Measurements from ENCODE around the gene SELL.
"Not testable (repeated sequence)": the region's sequence is repeated elsewhere in the genome, so short reads cannot be mapped to it uniquely, and the experiment has no call there.

Gene SELL

DNA sequence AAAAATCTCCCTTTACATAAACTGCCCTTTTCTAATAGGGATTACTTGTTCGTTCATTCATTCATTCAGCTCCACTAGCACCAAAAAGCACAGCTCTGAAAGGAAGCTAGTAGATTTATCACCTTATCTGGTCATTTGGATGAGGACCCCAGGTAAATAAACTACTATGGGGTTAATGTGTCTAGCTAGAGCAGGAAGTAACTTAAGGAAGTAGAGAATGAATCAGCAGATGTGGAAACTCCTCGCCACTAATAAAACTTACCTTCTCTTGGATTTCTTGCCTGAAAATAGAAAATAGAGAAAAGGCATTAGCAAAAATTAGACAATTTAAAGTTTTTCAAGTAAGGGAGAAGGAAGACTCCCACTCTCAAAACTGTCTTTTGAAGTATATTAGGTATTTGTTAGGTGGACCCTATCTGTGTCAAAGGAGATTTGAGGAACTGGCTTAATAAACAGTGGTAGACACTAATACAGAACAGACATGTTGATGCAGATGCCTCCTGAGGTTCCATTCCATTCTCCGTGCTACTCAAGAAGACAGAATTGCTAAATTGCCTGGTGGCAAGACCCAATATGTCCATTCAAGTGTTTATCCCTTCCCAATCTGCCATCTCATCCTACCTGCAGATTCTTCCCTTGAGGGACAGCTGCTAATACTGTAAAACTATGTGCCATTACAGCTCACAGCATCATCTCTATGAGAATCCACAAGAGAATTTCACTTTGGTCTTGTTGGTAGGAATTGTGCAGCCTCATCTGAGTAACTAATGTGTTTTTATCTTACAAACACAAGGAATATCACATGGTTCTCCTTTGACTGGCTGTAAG lies 14.9 kb downstream of the SELL start:
- TF ChIP-seq, protein P1, sequence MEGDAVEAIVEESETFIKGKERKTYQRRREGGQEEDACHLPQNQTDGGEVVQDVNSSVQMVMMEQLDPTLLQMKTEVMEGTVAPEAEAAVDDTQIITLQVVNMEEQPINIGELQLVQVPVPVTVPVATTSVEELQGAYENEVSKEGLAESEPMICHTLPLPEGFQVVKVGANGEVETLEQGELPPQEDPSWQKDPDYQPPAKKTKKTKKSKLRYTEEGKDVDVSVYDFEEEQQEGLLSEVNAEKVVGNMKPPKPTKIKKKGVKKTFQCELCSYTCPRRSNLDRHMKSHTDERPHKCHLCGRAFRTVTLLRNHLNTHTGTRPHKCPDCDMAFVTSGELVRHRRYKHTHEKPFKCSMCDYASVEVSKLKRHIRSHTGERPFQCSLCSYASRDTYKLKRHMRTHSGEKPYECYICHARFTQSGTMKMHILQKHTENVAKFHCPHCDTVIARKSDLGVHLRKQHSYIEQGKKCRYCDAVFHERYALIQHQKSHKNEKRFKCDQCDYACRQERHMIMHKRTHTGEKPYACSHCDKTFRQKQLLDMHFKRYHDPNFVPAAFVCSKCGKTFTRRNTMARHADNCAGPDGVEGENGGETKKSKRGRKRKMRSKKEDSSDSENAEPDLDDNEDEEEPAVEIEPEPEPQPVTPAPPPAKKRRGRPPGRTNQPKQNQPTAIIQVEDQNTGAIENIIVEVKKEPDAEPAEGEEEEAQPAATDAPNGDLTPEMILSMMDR (conservative IDR thresholded peaks at IDR 0.05; ENCODE audit: low read depth, low read length) = no peak
- no peak overlapping the region for H3K4me3 ChIP-seq (ENCODE audit: low read depth, low read length)
- no peak for DNase-seq (ENCODE audit: low read depth)

DNA sequence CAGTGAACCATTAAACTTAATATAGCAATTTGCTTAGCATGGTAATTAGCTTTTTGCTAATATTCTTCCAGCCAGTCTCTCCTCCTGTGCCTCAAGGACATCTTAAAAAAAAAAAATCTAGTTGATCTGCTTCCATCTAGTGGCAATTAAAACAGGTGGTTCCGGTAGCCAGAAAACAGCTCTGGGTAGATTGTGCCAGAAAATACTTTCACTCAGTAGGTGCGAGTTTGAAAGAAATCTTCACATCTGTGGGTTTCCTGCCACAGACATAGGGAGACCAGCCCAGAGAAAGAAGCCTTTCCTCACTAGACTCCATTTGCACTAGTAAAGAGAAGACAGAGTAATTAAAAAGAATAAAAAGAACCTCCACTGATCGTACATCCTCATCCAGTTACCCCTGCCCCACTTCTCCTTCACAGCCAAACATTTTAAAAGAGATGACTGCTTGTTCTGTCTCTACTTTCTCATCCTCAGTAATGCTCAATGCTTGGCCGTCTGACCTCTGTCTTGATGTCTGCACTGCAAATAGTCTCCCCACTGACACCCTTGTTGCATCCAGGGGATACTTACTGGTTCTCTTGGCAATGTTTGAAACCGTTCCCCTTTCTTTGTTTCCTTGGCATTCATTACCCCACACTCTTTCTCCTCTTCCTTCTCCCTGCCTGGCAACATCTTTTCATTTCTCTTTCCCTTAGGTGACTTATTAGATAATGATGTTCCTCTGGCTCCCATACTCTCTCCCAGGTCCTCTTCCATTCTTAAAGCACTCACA lies 16.9 kb downstream of the SELL start:
- H3K4me3 ChIP-seq (ENCODE audit: low read depth, low read length) = no peak overlapping the region
- DNase-seq (ENCODE audit: low read depth) = no peak
- TF ChIP-seq, protein P1 (conservative IDR thresholded peaks at IDR 0.05; ENCODE audit: low read depth, low read length) = no peak

DNA sequence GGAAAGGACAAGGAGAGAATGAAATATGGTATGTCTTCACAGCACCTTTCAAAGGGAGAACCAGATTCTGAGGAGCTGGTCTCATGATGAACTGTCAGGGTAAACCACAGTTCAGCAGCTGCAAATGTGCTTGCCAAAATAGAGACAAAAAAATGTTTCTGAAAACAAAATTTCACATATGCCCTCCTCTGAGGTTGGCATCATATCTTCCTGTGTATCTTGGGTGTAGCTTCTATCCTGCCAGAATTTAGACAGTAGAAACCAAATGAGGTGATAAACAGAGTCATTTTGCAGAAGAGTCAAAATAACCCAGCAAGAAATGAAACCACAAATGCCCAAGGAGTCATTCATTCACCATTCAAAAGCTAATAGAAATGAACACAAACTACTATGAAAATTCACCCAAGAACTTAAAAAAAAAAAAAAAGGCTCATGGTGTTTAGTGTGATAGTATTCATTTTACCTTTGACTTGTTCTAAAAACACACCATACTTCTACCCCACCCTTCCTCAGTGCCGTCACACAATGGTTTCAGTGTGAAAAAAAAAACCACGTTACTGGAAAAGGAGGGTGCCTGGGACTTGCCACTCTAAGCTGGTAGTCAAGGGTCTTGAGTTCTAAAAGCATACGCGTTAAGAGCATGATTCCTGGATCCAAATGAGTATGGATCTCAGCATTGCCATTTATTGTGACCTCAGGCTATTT lies 18.5 kb downstream of the SELL start:
- DNase-seq (ENCODE audit: low read depth) = no peak
- H3K4me3 ChIP-seq (ENCODE audit: low read depth, low read length) = no peak overlapping the region
- TF ChIP-seq, protein P1 (conservative IDR thresholded peaks at IDR 0.05; ENCODE audit: low read depth, low read length) = no peak

DNA sequence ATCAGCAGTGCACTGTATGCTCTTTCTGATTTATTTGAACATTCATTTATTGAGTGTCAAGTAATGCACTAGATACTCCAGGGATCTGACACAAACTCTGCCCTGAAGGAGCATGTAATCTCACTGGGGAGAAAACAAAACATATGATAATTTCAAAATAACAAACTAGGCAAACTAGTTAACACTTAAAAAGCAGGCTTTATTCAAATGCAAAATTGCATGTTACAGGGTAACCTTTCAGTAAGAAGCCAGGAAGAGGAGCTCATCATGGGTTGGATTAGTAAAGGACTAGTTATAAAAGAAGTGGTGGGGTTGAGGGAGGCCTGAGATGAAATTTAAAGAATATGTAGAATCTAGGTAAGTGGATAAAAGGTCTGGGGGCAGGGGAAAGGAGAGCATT lies 20.9 kb downstream of the SELL start:
- H3K4me3 ChIP-seq (ENCODE audit: low read depth, low read length) = no peak overlapping the region
- no peak for DNase-seq (ENCODE audit: low read depth)
- TF ChIP-seq, protein P1 (conservative IDR thresholded peaks at IDR 0.05; ENCODE audit: low read depth, low read length) = no peak

DNA sequence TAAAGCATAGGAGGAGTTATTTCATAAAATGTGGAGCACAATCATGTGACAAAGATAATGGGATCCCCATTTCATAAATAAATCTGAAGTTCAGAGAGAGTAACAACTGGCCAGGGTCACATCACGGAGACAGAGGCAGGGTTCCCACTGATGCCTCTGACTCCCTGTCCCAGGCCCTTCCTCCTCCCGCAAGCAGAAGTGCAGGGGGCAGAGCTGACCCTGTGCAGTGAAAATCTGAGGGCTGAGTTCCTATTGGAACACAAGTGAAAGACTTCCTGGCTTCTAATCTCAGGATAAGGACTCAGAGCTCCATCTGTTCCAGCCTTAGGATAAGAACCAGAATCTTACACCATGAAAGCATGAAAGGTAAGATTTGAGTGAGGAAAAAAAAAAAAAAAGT lies 22.0 kb downstream of the SELL start:
- no peak for DNase-seq (ENCODE audit: low read depth)
- TF ChIP-seq, protein P1 (conservative IDR thresholded peaks at IDR 0.05; ENCODE audit: low read depth, low read length) = no peak
- no peak overlapping the region for H3K4me3 ChIP-seq (ENCODE audit: low read depth, low read length)

DNA sequence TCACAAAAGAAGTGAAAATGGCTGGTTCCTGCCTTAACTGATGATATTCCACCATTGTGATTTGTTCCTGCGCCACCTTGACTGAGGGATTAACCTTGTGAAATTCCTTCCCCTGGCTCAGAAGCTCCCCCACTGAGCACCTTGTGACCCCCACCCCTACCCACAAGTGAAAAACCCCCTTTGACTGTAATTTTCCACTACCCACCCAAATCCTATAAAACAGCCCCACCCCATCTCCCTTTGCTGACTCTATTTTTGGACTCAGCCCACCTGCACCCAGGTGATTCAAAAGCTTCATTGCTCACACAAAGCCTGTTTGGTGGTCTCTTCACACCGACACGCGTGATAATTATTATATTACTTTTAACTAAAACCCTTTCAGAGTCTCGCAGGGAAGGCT lies 23.0 kb downstream of the SELL start:
- H3K4me3 ChIP-seq (ENCODE audit: low read depth, low read length); DNase-seq (ENCODE audit: low read depth): not testable (repeated sequence)

DNA sequence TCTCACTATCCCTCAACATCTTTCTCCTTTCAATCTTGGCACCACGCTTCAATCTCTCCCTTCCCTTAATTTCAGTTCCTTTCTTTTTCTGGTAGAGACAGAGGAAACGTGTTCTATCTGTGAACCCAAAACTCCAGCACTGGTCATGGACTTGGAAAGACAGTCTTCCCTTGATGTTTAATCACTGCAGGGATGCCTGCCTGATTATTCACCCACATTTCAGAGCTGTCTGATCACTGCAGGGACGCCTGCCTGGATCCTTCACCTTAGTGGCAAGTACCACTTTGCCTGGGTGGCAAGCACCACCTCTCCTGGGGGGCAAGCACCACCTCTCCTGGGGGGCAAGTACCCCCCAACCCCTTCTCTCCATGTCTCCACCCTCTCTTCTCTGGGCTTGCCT lies 27.8 kb downstream of the SELL start:
- H3K4me3 ChIP-seq (ENCODE audit: low read depth, low read length) = no peak overlapping the region
- TF ChIP-seq, protein P1 (conservative IDR thresholded peaks at IDR 0.05; ENCODE audit: low read depth, low read length) = no peak
- DNase-seq (ENCODE audit: low read depth) = no peak

DNA sequence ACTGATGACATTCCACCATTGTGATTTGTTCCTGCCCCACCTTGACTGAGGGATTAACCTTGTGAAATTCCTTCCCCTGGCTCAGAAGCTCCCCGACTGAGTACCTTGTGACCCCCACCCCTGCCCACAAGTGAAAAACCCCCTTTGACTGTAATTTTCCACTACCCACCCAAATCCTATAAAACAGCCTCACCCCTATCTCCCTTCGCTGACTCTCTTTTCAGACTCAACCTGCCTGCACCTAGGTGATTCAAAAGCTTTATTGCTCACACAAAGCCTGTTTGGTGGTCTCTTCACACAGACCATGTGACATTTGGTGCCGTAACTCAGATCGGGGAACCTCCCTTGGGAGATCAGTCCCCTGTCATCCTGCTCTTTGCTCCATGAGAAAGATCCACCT lies 28.3 kb downstream of the SELL start:
- not testable (repeated sequence) for DNase-seq (ENCODE audit: low read depth); H3K4me3 ChIP-seq (ENCODE audit: low read depth, low read length)
